ENCODE measurements around the gene ZFHX3. TPM values are rescaled to one million over a fixed set of nuclear protein-coding genes. Genes with fewer than 3 reads are reported as not detected.

The ZFHX3 gene
- total and polyA plus RNA-seq, 10 of the 15 experiments (the other 5 are each of a cell fraction or from before 2014, with no cell fraction given) = 0.68 to 8.6 (median 2.0) TPM

- TF ChIP-seq CHD1 (IDR thresholded peaks at IDR 0.05; ENCODE audit: low read depth, low read length) = no peak
- no peak for TF ChIP-seq ZBTB33 (IDR thresholded peaks at IDR 0.05)
Measured at GRCh38 chr16:72876981-72877373, 171.0 kb downstream of the ZFHX3 start (continued).

- Histone ChIP-seq H3K9ac (ENCODE audit: control insufficient read depth, insufficient read depth, low read length) (no peak overlapping the region), H4K20me1 (ENCODE audit: control insufficient read depth, insufficient read depth) (no peaks in the 10 kb centered on the region), H3K79me2 (ENCODE audit: control insufficient read depth, insufficient read depth, low read length) (no peaks in the 10 kb centered on the region), H3K27me3 (replicated peaks in 1 of 2; ENCODE audit: control insufficient read depth in 2 of 2, insufficient read depth in 2 of 2, low read length in 1 of 2) (no peaks in the 10 kb centered on the region), H3K27ac (ENCODE audit: control insufficient read depth, insufficient read depth) (no peak overlapping the region), H3K4me1 (ENCODE audit: control insufficient read depth, insufficient read depth, low read length) (no peaks in the 10 kb centered on the region), H2AFZ (ENCODE audit: control insufficient read depth, low read depth, low read length) (no peak overlapping the region), H3K9me3 (replicated peaks; ENCODE audit: control insufficient read depth, insufficient read depth, low read length) (no peaks in the 10 kb centered on the region), H3K36me3 (ENCODE audit: control insufficient read depth in 2 of 2, insufficient read depth in 2 of 2, low read length in 1 of 2) (no peaks in the 10 kb centered on the region), H3K4me2 (ENCODE audit: control insufficient read depth, insufficient read depth) (no peak overlapping the region), H3K4me3 (no peak overlapping the region)
- ChIA-PET RAD21 (ENCODE audit: unreplicated experiment) (interaction anchor here (0.6 kb wide), 1 partner anchor 761 kb away, joined by 5 read pairs; no protein-coding TSS in a partner anchor), CTCF (interaction anchor here (3.6 kb wide), 1 partner anchor 44 kb away, joined by 12 read pairs; no protein-coding TSS in a partner anchor), SMC1A (ENCODE audit: uncharacterized antibody, unreplicated experiment) (interaction anchor here (0.6 kb wide), 1 partner anchor 1260 kb away, joined by 3 read pairs; no protein-coding TSS in a partner anchor), POLR2A (interaction anchor here (0.6 kb wide), 1 partner anchor 365 kb away, joined by 4 read pairs; no protein-coding TSS in a partner anchor)
- in situ Hi-C loops (cut with MboI) (no loop called here), intact Hi-C loops (cut with micrococcal nuclease; ENCODE audit: unreplicated experiment) (no loop called here)
- WGBS (ENCODE audit: insufficient coverage, insufficient replicate concordance, low lambda C conversion rate, missing lambda C conversion rate) = 35% methylated on average over 6 of the region's 8 CpGs
- no TSS peak for BruUV-seq (replicated peaks)
- ATAC-seq = no peak
- peak; percentile 31 for FAIRE-seq
- peak; percentile 1 for DNase-seq (ENCODE audit: low read depth, low spot score)
- TF ChIP-seq YY1 (IDR thresholded peaks at IDR 0.05; ENCODE audit: low read depth, low read length) (no peak), JUND (IDR thresholded peaks at IDR 0.05; ENCODE audit: low read depth, low read length) (no peak), USF2 (IDR thresholded peaks at IDR 0.05; ENCODE audit: borderline replicate concordance, low read depth, low read length) (no peak), SPI1 (IDR thresholded peaks at IDR 0.05; ENCODE audit: borderline replicate concordance, insufficient read depth, low read depth, low read length) (peak; percentile 18; the same call in 1 of the 2 replicates), TARDBP (IDR thresholded peaks at IDR 0.05; ENCODE audit: borderline replicate concordance) (no peak), SMAD1 (IDR thresholded peaks at IDR 0.05; ENCODE audit: low read depth, partially characterized antibody) (no peak), RAD51 (IDR thresholded peaks at IDR 0.05) (no peak), ATF3 (IDR thresholded peaks at IDR 0.05; ENCODE audit: borderline replicate concordance, extremely low read depth, low read depth, low read length) (no peak), RUNX3 (IDR thresholded peaks at IDR 0.05; ENCODE audit: low read length) (peak; percentile 48), E2F8 (IDR thresholded peaks at IDR 0.05; ENCODE audit: low read depth, partially characterized antibody) (no peak), MXI1 (IDR thresholded peaks at IDR 0.05; ENCODE audit: low read depth, low read length) (no peak), SUPT20H (IDR thresholded peaks at IDR 0.05; ENCODE audit: borderline replicate concordance, control insufficient read depth, low read depth, low read length) (no peak), ZNF274 (IDR thresholded peaks at IDR 0.05; ENCODE audit: insufficient read depth, insufficient read length) (no peak), ZNF384 (IDR thresholded peaks at IDR 0.05; ENCODE audit: borderline replicate concordance, low read depth, low read length) (no peak), CHD4 (IDR thresholded peaks at IDR 0.05) (no peak)
Measured at GRCh38 chr16:72876221-72876620, 171.7 kb downstream of the ZFHX3 start.
